DOHH2 (cell line): Measurements from ENCODE around the gene KISS1R.

Experiments
- H3F3A ChIP-seq: fragments of 200-600 bp; sonication (generic), shearing (Covaris generic); 2 replicates; pipeline ENCODE4 v1.6.0; 2016; ENCODE audit warnings: antibody characterized with exemption, mild to moderate bottlenecking; ENCODE audit not compliant: control insufficient read depth, insufficient read depth
- H3K27ac ChIP-seq: fragments of 200-600 bp; sonication (generic); 2 replicates; pipeline ENCODE4 v1.5.1; 2014; ENCODE audit warnings: low read depth, mild to moderate bottlenecking, low read length, moderate library complexity
- H3K27me3 ChIP-seq: fragments of 200-600 bp; sonication (generic); 2 replicates; pipeline ENCODE4 v1.6.1; 2014; ENCODE audit warnings: mild to moderate bottlenecking, low read length, mixed read lengths; ENCODE audit not compliant: control insufficient read depth
- H3K36me3 ChIP-seq: fragments of 200-600 bp; sonication (generic); 2 replicates; pipeline ENCODE4 v1.6.1; 2014; ENCODE audit warnings: mild to moderate bottlenecking, low read length, moderate library complexity, mixed read lengths; ENCODE audit not compliant: control insufficient read depth
- H3K4me1 ChIP-seq: fragments of 200-600 bp; sonication (generic); 2 replicates; pipeline ENCODE4 v1.6.1; 2014; ENCODE audit warnings: mild to moderate bottlenecking, low read length, mixed read lengths; ENCODE audit not compliant: control insufficient read depth
- H3K4me2 ChIP-seq: fragments of 200-600 bp; sonication (generic); 2 replicates; pipeline ENCODE4 v1.6.0; 2014; ENCODE audit warnings: mild to moderate bottlenecking, low read length, moderate library complexity
- H3K4me3 ChIP-seq: fragments of 200-600 bp; sonication (generic); 2 replicates; pipeline ENCODE4 v1.5.1; 2014; ENCODE audit warnings: mild to moderate bottlenecking, low read length, mixed read lengths
- H3K79me2 ChIP-seq: fragments of 200-600 bp; sonication (generic); 2 replicates; pipeline ENCODE4 v1.6.1; 2014; ENCODE audit warnings: mild to moderate bottlenecking, low read length, mixed read lengths; ENCODE audit not compliant: control insufficient read depth
- H3K9me2 ChIP-seq: fragments of 200-600 bp; sonication (generic); replicated peaks from 2 replicates; pipeline ENCODE4 v1.6.1; 2014; ENCODE audit warnings: mild to moderate bottlenecking, low read length, mixed read lengths; ENCODE audit not compliant: control insufficient read depth
- H3K9me3 ChIP-seq: fragments of 200-600 bp; sonication (generic); 2 replicates; pipeline ENCODE4 v1.6.1; 2014; ENCODE audit warnings: antibody characterized with exemption, low read length, mixed read lengths; ENCODE audit not compliant: control insufficient read depth, insufficient read depth
- H4K20me1 ChIP-seq: fragments of 200-600 bp; sonication (generic); 2 replicates; pipeline ENCODE4 v1.6.0; 2014; ENCODE audit warnings: low read depth, mild to moderate bottlenecking, antibody characterized with exemption, low read length, moderate library complexity; ENCODE audit not compliant: control insufficient read depth, insufficient read depth
- CTCF ChIP-seq: fragments of 200-600 bp; sonication (generic); IDR thresholded peaks from one replicate; pipeline ENCODE4 v1.5.1; 2014; ENCODE audit warnings: antibody characterized with exemption, mild to moderate bottlenecking, low read depth, low read length; ENCODE audit not compliant: poor library complexity, severe bottlenecking
- EZH2phosphoT487 ChIP-seq: fragments of 200-600 bp; sonication (generic); IDR thresholded peaks from 2 replicates; pipeline ENCODE4 v1.6.1; 2017; ENCODE audit warnings: borderline replicate concordance, mild to moderate bottlenecking, antibody characterized with exemption, low read length, moderate library complexity, mixed read lengths

KISS1R gene

GRCh38 chr19:931860-932647 lies 14.9 kb downstream of the KISS1R start:
- Histone ChIP-seq H3K4me1 (peaks cover 4% of the 10 kb centered on the region), H3F3A (no peaks in the 10 kb centered on the region; the same call in 1 of the 2 replicates), H3K36me3 (no peaks in the 10 kb centered on the region), H3K9me2 (no peaks in the 10 kb centered on the region), H3K27ac (no peak overlapping the region), H4K20me1 (peaks cover 11% of the 10 kb centered on the region; the same call in 1 of the 2 replicates), H3K4me3 (no peak overlapping the region), H3K9me3 (no peaks in the 10 kb centered on the region), H3K79me2 (no peaks in the 10 kb centered on the region), H3K27me3 (peaks cover 20% of the 10 kb centered on the region), H3K4me2 (no peak overlapping the region)
- TF ChIP-seq EZH2phosphoT487 (no peak), CTCF (no peak)

GRCh38 chr19:932648-933552 lies 15.8 kb downstream of the KISS1R start:
- no peak overlapping the region for H3K4me2 ChIP-seq
- no peak overlapping the region for H3K27ac ChIP-seq
- no peak overlapping the region for H3K4me3 ChIP-seq
- H3K9me3 ChIP-seq: no peaks in the 10 kb centered on the region
- H3K79me2 ChIP-seq: no peaks in the 10 kb centered on the region
- TF ChIP-seq CTCF: no peak
- TF ChIP-seq EZH2phosphoT487: no peak
- no peaks in the 10 kb centered on the region for H3K36me3 ChIP-seq
- peaks cover 11% of the 10 kb centered on the region; the same call in 1 of the 2 replicates for H4K20me1 ChIP-seq
- H3K9me2 ChIP-seq: no peaks in the 10 kb centered on the region
- peaks cover 18% of the 10 kb centered on the region for H3K27me3 ChIP-seq
- no peaks in the 10 kb centered on the region for H3K4me1 ChIP-seq
- no peaks in the 10 kb centered on the region; the same call in 1 of the 2 replicates for H3F3A ChIP-seq

GRCh38 chr19:933553-933882 lies 16.4 kb downstream of the KISS1R start:
- no peaks in the 10 kb centered on the region for H3K9me2 ChIP-seq
- peaks cover 7% of the 10 kb centered on the region; the same call in 1 of the 2 replicates for H4K20me1 ChIP-seq
- no peak for TF ChIP-seq CTCF
- no peak for TF ChIP-seq EZH2phosphoT487
- no peaks in the 10 kb centered on the region for H3K79me2 ChIP-seq
- no peaks in the 10 kb centered on the region for H3K9me3 ChIP-seq
- H3K4me3 ChIP-seq: no peak overlapping the region
- no peak overlapping the region for H3K27ac ChIP-seq
- no peaks in the 10 kb centered on the region; the same call in 1 of the 2 replicates for H3F3A ChIP-seq
- H3K4me1 ChIP-seq: no peaks in the 10 kb centered on the region
- H3K27me3 ChIP-seq: peaks cover 16% of the 10 kb centered on the region
- H3K4me2 ChIP-seq: no peak overlapping the region
- no peaks in the 10 kb centered on the region for H3K36me3 ChIP-seq
